ENCODE results near the gene S100B. TPM values are rescaled to one million over a fixed set of nuclear protein-coding genes. Genes with fewer than 3 reads are reported as not detected.
"Not testable (repeated sequence)": the region's sequence is repeated elsewhere in the genome, so short reads cannot be mapped to it uniquely, and the experiment has no call there.

Gene S100B
- total RNA-seq, 1 donor = 1.4 TPM

DNA sequence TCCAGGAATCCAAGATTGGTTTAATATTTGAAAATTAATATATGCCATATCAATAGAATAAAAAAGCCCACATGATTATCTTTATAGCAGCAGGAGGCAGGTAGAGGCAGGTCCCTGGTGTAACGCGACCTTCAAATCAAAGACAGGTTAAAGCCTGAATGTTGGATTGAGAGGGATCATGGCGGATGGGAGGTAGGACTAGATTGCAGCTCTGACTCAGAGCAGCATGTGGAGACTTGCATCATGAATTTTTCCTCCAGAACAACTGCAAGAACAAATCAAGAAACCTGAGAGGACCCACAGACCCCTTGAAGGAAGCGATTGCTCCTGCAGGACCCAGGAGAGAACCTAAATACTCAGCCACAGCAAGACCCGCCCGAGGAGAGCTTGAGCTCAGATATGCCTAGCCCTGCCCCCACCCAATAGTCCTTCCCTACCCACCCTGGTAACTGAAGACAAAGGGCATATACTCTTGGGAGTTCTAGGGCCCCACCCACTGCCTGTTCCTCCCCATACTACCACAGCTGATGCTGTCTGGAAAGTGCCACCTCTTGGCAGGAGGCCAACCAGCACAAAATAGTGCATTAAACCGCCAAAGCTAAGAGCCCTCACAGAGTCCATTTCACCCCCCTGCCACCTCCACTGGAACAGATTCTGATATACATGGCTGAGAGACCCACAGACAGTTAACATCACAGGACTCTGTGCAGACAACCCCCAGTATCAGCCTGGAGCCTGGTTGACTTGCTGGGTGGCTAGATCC, 19.5 kb downstream of the S100B start:
- no peak for DNase-seq (ENCODE audit: insufficient read length, low spot score, missing footprints)
- H3K4me2 ChIP-seq (ENCODE audit: insufficient read depth, low read length) = no peak overlapping the region
- H4K20me1 ChIP-seq (ENCODE audit: insufficient read depth, low read length) = no peaks in the 10 kb centered on the region
- no peaks in the 10 kb centered on the region for H3K79me2 ChIP-seq (ENCODE audit: insufficient read depth, low read length)
- no peaks in the 10 kb centered on the region for H3K27me3 ChIP-seq (ENCODE audit: insufficient read depth, low read length)
- H3K9me3 ChIP-seq (ENCODE audit: low read depth, low read length) = peaks cover 7% of the 10 kb centered on the region
- TF ChIP-seq, protein P1, sequence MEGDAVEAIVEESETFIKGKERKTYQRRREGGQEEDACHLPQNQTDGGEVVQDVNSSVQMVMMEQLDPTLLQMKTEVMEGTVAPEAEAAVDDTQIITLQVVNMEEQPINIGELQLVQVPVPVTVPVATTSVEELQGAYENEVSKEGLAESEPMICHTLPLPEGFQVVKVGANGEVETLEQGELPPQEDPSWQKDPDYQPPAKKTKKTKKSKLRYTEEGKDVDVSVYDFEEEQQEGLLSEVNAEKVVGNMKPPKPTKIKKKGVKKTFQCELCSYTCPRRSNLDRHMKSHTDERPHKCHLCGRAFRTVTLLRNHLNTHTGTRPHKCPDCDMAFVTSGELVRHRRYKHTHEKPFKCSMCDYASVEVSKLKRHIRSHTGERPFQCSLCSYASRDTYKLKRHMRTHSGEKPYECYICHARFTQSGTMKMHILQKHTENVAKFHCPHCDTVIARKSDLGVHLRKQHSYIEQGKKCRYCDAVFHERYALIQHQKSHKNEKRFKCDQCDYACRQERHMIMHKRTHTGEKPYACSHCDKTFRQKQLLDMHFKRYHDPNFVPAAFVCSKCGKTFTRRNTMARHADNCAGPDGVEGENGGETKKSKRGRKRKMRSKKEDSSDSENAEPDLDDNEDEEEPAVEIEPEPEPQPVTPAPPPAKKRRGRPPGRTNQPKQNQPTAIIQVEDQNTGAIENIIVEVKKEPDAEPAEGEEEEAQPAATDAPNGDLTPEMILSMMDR (IDR thresholded peaks at IDR 0.05; ENCODE audit: extremely low read depth, low read depth, low read length) = no peak
- H3K27ac ChIP-seq (ENCODE audit: low read depth, low read length) = no peak overlapping the region
- H3K4me1 ChIP-seq (ENCODE audit: insufficient read depth, low read length) = no peaks in the 10 kb centered on the region
- H3K4me3 ChIP-seq (ENCODE audit: insufficient read depth, low read length) = no peak overlapping the region
- peaks cover 11% of the 10 kb centered on the region for H3K36me3 ChIP-seq (ENCODE audit: insufficient read depth, low read length)
- H2AFZ ChIP-seq (ENCODE audit: low read length) = no peak overlapping the region

GRCh38 chr21:46581780-46582307, 23.0 kb downstream of the S100B start:
- H3K4me1 ChIP-seq (ENCODE audit: insufficient read depth, low read length) = no peaks in the 10 kb centered on the region
- no peak overlapping the region for H3K4me3 ChIP-seq (ENCODE audit: insufficient read depth, low read length)
- H3K27me3 ChIP-seq (ENCODE audit: insufficient read depth, low read length) = no peaks in the 10 kb centered on the region
- DNase-seq (ENCODE audit: insufficient read length, low spot score, missing footprints) = no peak
- no peak overlapping the region for H3K4me2 ChIP-seq (ENCODE audit: insufficient read depth, low read length)
- H3K27ac ChIP-seq (ENCODE audit: low read depth, low read length) = no peak overlapping the region
- H3K36me3 ChIP-seq (ENCODE audit: insufficient read depth, low read length) = peaks cover 11% of the 10 kb centered on the region
- peaks cover 7% of the 10 kb centered on the region for H3K9me3 ChIP-seq (ENCODE audit: low read depth, low read length)
- H2AFZ ChIP-seq (ENCODE audit: low read length) = no peak overlapping the region
- no peaks in the 10 kb centered on the region for H4K20me1 ChIP-seq (ENCODE audit: insufficient read depth, low read length)
- TF ChIP-seq, protein P1 (IDR thresholded peaks at IDR 0.05; ENCODE audit: extremely low read depth, low read depth, low read length) = no peak
- no peaks in the 10 kb centered on the region for H3K79me2 ChIP-seq (ENCODE audit: insufficient read depth, low read length)

GRCh38 chr21:46579394-46579793, 25.5 kb downstream of the S100B start:
- not testable (repeated sequence) for H2AFZ ChIP-seq (ENCODE audit: low read length); H4K20me1 ChIP-seq (ENCODE audit: insufficient read depth, low read length); H3K9me3 ChIP-seq (ENCODE audit: low read depth, low read length); H3K27ac ChIP-seq (ENCODE audit: low read depth, low read length); H3K4me1 ChIP-seq (ENCODE audit: insufficient read depth, low read length); H3K4me2 ChIP-seq (ENCODE audit: insufficient read depth, low read length); H3K79me2 ChIP-seq (ENCODE audit: insufficient read depth, low read length); H3K27me3 ChIP-seq (ENCODE audit: insufficient read depth, low read length); H3K4me3 ChIP-seq (ENCODE audit: insufficient read depth, low read length); DNase-seq (ENCODE audit: insufficient read length, low spot score, missing footprints)
- peaks cover 11% of the 10 kb centered on the region for H3K36me3 ChIP-seq (ENCODE audit: insufficient read depth, low read length)

DNA sequence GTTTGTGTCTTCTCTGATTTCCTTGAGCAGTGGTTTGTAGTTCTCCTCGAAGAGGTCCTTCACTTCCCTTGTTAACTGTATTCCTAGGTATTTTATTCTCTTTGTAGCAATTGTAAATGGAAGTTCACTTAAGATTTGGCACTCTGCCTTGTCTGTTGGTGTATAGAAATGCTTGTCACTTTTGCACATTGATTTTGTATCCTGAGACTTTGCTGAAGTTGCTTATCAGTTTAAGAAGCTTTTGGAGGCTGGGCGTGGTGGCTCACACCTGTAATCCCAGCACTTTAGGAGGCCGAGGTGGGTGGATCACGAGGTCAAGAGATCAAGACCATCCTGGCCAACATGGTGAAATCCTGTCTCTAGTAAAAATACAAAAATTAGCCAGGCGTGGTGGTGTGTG, 27.1 kb downstream of the S100B start:
- peaks cover 11% of the 10 kb centered on the region for H3K36me3 ChIP-seq (ENCODE audit: insufficient read depth, low read length)
- H3K27me3 ChIP-seq (ENCODE audit: insufficient read depth, low read length); H4K20me1 ChIP-seq (ENCODE audit: insufficient read depth, low read length); H3K4me3 ChIP-seq (ENCODE audit: insufficient read depth, low read length); H3K4me1 ChIP-seq (ENCODE audit: insufficient read depth, low read length); H3K27ac ChIP-seq (ENCODE audit: low read depth, low read length); H2AFZ ChIP-seq (ENCODE audit: low read length); DNase-seq (ENCODE audit: insufficient read length, low spot score, missing footprints); H3K9me3 ChIP-seq (ENCODE audit: low read depth, low read length); H3K79me2 ChIP-seq (ENCODE audit: insufficient read depth, low read length); H3K4me2 ChIP-seq (ENCODE audit: insufficient read depth, low read length): not testable (repeated sequence)

DNA sequence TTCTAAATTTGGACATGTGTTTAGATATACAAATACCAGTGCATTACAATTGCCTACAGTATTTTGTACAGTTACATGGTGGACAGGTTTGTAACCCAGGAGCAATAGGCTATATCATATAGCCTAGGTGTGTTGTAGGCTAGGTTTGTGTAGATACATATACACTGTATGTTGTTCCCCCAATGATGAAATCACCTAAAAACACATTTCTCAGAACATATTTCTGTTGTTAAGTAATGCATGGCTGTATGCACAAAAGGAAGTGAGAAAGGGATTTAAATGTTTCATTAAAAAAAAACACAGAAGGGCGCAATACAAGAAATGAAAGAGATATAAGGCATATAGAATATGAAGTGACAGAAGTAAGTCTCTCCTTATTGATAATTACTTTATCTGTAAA, 32.0 kb downstream of the S100B start:
- Histone ChIP-seq H3K9me3 (ENCODE audit: low read depth, low read length) (no peaks in the 10 kb centered on the region), H3K4me2 (ENCODE audit: insufficient read depth, low read length) (no peak overlapping the region), H2AFZ (ENCODE audit: low read length) (no peak overlapping the region), H3K27me3 (ENCODE audit: insufficient read depth, low read length) (no peaks in the 10 kb centered on the region), H3K79me2 (ENCODE audit: insufficient read depth, low read length) (no peaks in the 10 kb centered on the region), H3K27ac (ENCODE audit: low read depth, low read length) (no peak overlapping the region), H3K4me3 (ENCODE audit: insufficient read depth, low read length) (no peak overlapping the region), H3K36me3 (ENCODE audit: insufficient read depth, low read length) (peaks cover 13% of the 10 kb centered on the region), H3K4me1 (ENCODE audit: insufficient read depth, low read length) (no peaks in the 10 kb centered on the region), H4K20me1 (ENCODE audit: insufficient read depth, low read length) (no peaks in the 10 kb centered on the region)
- TF ChIP-seq, protein P1 (IDR thresholded peaks at IDR 0.05; ENCODE audit: extremely low read depth, low read depth, low read length) = no peak
- no peak for DNase-seq (ENCODE audit: insufficient read length, low spot score, missing footprints)

All from osteoblast (primary cell).